Measurements from ENCODE around the gene SUGP1.

DNA sequence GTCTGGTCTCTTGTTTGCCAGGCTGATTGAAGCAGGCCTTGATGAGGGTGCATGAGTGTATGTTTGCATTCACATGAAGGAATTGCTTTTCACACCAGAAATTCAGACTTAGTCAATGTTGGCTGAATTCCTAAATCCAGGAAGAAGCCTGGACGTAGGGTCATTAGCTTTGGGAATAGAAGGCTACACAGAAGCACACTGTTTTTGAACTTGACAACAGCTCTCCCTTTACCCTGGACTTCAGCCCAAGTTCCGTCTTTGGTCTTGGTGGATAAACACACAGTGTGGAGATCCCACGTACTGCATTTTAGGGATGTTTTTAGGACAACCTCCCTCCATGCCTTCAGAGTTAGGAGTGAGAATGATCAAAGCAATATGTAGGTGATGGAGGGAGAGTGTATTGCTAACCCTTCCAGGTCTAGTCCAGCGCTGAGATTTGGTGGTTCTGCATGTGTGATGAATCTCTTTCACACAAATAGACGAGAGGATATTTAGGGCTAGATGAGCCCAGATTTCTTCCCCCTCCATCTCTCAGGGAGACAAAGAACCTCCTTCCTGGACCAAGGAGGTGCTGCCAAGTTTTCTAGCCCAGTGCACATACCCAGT is 70.0 kb downstream of the SUGP1 start:
- no peak for TF ChIP-seq CTCF (IDR thresholded peaks at IDR 0.05)
- no peak for TF ChIP-seq POLR2A (IDR thresholded peaks at IDR 0.05)
- TF ChIP-seq POLR2AphosphoS5 (IDR thresholded peaks at IDR 0.05; ENCODE audit: insufficient read depth in 1 of 2, low read depth in 1 of 2) = no peak
